Measurements from ENCODE around the gene KLHL8.
A peak's percentile ranks its signal among the peaks of the same experiment; 100 is the strongest.
"Not testable (repeated sequence)": the region's sequence is repeated elsewhere in the genome, so short reads cannot be mapped to it uniquely, and the experiment has no call there.

KLHL8 gene

DNA sequence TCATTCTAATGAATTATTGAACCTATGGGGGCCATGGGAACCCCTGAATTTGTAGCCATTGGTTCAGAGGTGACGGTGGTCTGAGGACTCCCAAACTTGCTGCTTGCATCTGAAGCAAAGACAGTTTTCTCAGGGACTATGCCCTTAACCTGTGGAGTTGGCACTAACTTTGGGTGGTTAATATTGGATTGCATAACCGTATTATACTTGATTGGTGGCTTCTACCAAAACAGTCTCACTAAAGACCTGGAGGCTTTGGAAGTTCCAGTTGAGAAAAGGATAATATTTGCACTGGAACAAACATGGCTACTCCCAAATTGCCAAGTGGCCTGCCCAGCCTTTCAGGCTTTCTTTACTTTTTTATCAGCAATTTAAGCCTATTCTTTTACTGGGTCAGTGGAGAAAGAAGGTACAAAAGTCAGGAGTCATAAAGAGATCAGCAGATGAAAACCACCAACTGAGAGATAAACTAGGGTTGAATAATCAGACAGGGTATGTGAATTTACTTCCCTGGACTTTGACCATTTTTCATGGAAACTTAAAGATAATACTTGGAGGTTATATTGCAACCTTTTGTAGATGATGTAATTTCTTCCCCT, 7.9 kb upstream of the KLHL8 start:
- no peak for DNase-seq (ENCODE audit: low read depth)

DNA sequence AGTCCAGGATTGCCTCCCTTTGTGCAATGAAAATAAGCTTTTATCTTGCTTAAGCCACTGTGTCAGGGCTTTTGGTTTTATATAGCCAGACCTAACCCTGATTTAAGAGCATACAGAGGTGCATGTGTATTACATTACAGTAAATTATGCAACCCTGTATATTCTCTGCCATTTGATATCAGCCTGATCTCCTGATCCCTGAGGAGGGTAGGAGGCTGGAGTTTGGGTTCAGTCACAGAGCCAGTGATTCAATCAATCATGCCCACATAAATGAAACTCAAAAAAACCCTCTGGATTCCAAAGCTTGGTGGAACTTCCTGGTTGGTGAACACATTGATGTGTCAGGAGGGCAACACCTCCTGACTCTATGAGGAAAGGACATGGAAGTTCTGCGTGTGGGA, 7.3 kb upstream of the KLHL8 start:
- DNase-seq (ENCODE audit: low read depth), result no peak

DNA sequence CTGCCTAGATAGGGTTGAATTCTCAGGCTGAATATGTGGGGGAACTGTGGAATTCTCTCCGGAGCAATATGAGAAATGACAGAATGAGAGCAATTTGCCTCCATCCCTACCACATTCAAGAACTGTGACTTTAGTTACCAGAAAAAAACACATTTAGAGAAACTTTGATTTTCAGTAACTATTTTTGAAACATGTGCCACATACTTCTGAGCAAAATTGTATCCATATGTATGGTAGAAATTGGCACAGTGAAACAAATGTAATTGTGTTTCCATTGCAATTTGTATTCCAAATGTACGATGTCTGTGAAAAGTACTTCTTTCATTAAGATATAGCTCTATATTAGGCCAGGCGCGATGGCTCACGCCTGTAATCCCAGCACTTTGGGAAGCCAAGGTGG, 5.5 kb upstream of the KLHL8 start:
- no peak for DNase-seq (ENCODE audit: low read depth)

DNA sequence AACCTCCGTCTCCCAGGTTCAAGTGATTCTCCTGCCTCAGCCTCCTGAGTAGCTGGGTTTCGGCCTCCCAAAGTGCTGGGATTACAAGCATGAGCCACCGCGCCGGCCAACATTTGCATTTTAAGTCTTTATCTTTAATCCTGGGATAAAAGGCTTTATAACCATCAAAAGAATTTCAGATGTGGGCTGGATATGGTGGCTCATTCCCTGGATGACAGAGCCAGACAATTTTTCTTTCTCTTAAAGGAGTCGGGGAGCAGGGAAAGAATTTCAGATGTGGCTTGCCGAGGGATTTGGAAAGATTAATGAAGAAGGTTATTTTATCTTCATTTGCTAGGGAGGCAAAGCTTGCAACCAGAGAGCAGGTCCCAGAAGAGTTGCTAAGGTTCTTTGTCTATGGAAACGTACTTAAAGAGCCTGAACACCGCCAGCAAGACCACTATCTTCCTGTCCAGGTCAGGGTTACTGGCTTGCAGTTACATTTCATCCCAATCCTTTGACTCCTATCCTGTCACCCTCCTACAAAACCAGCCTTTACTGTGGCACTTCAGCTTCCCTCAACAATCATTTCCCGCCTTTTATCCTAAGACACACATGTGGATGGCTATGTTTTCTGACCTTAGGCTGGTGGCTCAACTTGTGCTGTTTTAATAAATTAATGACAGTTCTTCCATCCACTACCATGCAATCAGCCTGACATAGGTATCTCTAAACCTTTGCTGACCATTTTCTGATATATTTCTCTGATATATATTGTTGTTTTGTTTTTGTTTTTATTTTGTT, 3.9 kb upstream of the KLHL8 start:
- no peak for DNase-seq (ENCODE audit: low read depth)

DNA sequence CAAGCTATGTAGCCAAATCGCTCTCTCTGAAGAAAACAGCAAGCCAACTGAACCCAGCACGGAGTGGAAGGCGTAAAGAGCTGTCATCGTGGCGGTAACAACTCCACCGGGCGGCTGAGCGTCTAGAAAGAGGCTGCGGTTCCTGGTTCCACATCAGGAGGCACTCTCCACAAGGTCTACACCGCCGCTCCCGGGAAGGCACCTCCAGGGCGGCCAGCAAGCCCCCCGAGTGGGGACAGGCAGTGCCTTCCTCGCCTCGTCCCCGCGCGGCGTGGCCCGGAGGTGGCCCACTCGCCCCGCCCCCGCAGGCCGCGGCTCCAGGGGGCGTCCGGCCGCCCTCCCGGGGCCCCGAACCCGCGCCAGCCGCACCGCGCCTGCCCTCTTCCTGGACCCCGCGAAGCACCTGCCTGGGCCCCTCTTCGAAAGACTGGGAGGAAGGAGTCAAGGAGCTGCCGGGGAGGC, 755 bp downstream of the KLHL8 start:
- peak; percentile 64 for DNase-seq (ENCODE audit: low read depth)

DNA sequence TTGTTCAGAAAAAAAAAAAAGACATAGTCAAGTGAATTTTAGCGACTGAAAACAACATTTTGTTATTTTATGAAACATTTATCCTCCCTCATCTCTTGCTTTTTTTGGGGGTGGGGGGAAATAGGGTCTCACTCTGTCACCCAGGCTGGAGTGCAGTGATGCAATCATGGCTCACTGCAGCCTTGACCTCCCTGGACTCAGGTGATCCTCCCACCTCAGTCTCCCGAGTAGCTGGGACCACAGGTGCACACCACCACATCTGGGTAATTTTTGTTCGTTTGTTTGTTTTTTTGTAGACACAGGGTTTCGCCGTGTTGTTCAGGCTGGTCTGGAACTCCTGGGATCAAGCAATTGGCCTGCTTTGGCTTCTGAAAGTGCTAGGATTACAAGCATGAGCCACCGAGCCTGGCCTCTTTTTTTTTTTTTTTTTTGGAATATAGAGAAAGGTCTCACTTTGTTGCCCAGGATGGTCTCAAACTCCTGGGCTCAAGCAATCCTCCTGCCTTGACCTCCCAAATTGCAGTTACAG, 3.1 kb downstream of the KLHL8 start:
- not testable (repeated sequence) for DNase-seq (ENCODE audit: low read depth)

DNA sequence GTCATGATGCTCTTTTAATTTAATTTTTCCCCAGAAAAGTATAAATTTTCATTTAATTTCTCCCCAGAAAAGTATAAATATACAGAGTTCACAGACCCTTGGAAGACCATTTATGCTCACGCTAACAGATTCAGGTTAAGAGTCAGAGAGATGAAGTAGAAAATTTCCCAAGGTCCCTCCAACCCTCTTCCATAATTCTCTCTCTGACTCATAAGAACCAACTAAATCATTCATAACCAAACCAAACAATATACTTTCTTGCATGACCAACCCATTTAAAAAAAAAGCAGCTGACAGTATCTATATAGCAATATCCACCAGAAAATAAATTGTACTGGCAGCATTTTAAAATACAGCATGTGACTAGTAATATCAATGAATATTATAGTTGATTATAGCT, 3.9 kb downstream of the KLHL8 start:
- DNase-seq (ENCODE audit: low read depth), result peak; percentile 16

DNA sequence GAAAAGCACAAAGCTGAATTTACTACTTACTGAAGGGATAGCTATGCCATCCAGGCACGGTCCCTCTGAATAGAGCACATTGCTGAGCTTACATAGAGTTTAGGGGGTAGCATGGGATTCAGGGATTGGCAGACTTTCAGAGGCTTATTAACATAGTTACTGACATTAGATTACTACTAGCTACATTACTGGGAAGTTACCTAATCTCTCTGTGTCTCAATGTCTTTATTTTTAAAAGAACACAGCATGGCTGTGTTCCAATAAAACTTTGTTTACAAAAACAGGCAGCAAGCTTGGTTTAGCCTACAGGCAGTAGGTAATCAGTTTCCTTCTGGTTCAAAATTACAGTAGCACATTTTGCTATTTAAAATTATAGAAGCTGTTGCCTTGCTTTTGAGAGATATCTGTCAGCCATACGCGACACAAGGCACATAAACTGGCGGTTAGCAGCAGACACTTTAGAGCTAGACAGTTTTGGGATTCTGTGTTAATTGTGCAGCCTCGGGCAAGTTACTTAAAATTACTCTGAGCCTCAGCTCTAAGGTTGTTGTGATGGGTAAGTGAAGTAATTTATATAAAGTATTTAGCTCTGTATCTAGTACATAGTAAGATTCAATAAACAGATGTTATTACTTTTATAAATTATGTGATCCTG, 6.9 kb downstream of the KLHL8 start:
- DNase-seq (ENCODE audit: low read depth), result peak; percentile 73

DNA sequence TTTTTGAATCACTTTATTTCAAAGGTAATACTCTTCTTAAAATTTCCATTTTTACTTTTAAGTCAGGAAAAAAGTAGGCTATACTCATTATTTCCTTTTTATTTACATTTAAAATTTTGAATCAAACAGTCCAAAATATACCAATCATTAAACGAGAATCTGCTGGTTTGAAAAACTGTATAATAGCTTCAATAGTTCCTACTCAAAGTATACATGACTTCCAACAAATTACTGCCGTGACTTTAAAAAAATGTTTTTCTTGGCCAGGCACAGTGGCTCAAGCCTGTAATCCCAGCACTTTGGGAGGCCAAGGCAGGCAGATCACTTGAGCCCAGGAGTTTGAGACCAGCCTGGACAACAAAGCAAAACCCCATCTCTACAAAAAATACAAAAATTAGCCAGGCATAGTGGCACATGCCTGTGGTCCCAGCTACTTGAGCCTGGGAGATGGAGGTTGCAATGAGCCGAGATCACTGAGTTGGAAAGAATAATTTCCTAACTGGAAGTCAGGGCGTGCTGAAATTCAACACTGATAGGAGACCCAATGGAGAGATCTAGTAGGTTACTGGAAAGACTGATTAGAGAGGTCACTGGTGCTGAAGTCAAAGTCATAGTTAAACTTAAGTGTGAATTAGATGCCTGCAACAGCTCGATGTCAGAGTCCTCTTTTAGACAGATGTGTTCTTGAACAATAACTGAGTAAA, 9.0 kb downstream of the KLHL8 start:
- DNase-seq (ENCODE audit: low read depth), result peak; percentile 5

DNA sequence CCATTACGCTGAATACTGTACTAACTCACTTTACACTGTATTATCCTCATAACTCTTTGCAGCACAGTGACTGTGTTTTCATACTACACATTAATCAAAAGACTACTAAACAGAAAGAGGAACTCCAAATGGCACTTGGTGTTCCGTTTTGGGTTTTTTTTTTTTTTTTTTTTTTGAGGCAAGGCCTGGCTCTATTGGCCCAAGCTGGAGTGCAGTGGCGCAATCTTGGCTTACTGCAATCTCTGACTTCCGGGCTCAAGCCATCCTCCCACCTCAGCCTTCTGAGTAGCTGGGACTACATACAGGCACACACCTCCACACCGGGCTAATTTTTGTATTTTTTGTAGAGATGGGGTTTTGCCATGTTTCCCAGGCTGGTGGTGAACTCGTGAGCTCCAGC, 10.7 kb downstream of the KLHL8 start:
- no peak for DNase-seq (ENCODE audit: low read depth)

DNA sequence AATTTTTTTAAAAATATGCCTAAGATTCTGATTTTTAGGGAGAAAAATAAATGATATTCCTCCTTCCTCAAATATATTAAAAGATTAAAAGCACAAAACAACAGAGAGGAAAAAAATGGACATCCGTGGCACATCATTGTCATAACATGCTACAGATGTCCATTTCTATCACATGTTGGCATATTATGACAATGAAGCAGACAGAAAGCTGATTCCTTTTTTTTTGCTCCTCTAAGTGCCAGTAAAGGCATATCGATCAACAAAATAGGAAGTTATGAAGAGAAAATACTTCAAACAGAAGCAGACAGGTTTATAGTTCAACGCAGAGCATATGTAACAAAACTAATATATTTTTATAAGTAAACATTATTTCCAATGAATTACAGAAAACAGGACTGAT, 11.2 kb downstream of the KLHL8 start:
- no peak for DNase-seq (ENCODE audit: low read depth)

DNA sequence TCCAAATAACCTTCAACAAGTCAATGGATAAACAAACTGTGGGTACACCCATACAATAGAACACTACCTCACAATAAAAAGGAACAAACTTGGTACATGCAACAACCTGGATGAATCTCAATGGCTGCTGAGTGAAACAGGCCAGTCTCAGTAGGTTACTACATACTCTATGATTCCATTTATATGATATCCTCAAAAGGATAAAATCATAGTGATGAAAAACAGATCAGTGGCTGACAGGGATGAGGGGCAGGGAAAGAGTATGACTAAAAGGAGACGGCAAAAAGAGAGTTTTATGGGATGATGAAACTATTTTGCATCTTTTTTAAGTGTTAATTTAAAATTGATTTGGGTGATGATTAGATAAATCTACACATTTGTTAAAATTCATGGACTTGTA, 15.9 kb downstream of the KLHL8 start:
- no peak for DNase-seq (ENCODE audit: low read depth)

DNA sequence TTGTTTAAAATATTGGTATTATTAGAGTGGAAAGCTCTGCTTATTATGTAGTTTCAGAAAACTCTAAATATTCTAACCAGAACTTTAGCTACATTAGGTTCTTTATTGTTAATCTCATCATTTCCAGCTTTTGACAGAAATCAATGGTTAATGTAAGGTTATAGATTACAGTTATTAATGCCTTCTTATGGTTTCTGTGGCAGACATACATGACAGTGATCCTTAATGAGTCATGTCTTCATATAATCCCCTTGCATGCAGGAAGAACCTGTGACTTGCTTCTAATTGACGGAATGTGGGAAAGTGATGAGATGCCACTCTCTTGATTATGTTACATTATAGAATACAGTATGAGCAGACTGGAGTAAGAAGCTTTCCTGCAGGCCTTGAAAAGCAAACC, 23.5 kb downstream of the KLHL8 start:
- DNase-seq (ENCODE audit: low read depth), result no peak

DNA sequence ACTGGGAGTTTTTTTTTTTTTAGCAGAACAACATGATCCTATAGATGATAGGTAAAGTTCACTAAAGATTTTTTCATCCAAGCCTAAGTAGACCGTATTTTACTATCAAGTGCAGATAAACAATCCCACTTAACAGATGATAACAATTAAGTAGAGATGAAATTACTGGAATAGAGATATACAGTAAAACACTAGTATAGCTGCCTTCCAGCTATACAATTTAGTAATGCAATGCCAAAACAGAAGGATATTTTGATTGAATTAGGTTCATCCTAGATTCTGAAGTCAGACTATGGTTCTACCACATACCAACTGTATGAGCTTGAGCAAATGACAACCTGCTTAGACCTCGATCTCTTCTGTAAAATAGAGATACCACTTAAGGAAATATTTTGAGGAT, 24.3 kb downstream of the KLHL8 start:
- DNase-seq (ENCODE audit: low read depth), result no peak

DNA sequence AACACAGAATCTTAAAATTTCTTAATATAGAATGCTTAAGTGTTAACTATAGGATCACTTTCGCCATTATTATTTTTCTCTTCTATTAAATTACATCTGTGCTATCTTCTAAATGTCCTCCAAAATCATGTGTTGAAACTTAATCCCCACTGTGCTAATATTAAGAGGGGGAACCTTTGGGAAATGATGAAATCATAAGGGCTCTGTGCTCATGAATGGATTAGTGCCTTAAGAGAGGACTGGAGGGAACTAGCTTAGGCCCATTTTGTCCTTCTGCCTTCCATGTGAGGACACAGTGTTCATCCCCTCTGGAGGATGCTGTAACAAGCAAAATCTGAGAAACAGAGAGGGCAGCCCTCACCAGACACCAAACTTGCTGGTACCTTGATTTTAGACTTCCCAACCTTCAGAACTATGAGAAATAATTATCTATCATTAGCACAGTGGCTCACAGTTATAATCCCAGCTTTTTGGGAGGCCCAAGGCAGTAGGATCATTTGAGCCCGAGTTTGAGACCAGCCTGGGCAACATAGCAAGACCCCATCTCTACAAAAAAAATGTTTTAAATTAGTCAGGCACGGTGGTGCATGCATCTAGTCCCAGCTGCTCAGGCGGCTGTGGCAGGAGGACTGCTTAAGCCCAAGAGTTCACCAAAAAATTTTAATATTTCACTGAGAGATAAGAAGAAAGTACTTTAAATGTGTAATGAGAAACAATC, 26.3 kb downstream of the KLHL8 start:
- DNase-seq (ENCODE audit: low read depth), result peak; percentile 3

DNA sequence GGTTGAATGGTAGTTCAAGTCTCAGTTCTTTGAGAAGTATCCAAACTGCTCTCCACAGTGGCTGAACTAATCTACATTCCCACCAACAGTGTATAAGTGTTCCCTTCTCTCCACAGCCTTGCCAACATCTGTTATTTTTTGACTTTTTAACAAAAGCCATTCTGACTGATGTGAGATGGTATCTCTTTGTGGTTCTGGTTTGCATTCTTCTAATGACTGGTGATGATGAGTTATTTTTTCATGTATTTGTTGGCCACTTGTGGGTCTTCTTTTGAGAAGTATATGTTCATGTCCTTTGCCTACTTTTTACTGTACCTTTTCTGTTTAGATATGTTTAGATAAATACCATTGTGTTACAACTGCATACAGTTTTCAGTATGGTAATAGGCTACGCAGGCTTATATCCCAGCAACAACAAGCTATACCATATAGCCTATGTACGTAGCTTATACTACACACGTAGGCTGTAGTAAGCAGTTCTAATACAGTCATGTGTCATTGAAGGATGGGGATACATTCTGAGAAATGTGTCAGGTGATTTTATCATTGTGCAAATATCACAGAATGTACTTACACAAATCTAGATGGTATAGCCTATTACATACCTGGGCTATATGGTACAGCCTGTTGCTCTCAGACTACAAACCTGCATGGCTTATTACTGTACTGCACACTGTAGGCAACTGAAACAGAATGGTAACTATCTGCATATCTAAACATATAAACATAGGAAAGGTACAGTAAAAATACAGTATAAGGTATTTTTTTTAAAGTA, 28.1 kb downstream of the KLHL8 start:
- peak; percentile 11 for DNase-seq (ENCODE audit: low read depth)

DNA sequence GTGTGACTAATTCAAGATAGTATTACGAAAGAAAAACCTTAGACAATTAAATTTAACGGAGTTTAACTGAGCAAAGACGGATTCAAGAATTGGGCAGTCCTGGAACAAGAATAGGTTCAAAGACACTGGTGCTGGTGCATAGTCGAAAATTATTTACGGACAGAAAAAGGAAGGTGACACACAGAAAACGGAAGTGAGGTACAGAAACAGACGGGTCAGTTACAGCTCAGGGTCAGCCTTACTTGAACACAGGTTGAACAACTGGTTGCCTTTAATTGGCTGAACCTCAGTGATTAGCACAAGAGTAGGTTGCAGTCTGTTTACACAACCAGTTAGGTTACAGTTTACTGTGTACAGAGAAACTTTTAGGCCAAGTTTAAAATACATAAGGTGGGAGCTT, 31.5 kb downstream of the KLHL8 start:
- no peak for DNase-seq (ENCODE audit: low read depth)

DNA sequence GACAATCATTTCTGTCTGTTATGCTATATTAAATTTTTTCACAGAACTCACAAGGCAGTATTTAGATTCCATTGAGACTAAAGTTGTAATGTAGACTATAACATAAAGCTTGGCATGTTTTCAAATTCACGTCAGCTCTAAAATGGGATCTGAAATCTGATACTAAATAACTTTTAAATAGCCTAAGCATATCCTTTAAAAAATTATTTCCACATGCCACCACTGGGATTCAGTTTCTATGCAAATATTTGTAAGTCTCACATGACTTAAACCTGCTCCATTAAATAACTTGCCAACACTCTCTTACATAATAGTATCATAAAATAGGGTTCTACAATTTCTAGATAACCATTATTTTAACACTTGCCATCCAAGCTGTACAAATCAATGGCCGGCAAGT, 32.4 kb downstream of the KLHL8 start:
- DNase-seq (ENCODE audit: low read depth), result peak; percentile 54

DNA sequence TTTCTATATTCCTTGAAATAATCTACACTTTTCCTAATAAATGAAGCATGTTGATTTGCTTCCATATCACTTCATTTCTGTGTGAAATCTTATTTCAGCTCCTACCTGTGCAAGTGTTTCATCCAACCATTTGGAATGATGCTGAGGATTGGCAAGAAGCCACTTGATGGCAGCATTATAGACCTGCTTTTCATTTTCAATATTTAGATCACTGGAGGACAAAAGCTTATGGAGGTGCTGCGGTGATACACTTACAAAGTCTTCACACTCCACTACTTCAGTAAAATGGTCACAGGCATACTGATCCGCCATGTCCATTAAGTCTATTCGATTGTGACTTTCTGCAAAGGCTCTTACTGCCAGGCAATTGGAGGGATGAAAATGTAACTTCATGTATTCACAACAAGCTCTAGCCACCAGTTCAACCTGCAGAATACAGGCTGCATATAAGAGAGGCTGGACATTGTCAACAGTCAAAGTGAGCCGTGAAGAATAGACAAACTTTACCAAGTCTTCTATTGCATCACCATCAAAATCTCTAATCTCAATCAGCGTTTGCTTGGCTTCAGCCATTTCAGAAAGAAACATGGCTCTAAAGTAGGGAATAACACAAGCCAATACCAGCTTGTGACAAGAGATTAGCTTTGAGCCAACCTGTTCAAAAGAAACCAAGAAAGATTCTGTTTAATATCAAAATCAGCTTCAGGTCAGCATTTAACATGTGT, 35.1 kb downstream of the KLHL8 start:
- DNase-seq (ENCODE audit: low read depth), result no peak

DNA sequence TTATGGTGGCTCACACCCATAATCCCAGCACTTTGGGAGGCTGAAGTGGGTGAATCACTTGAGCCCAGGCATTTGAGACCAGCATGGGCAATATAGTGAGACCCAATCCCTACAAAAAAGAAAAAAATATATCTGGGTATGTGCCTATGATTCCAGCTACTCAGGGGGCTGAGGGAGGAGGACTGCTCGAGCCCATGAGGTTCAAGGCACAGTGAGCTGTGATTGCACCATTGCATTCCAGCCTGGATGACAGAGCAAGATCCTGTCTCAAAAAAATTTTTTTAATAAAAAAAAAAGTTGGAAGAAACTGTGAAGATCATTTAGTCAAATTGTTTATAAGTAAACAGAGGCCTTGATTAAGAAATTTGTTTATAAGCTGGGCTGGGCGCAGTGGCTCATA, 39.7 kb downstream of the KLHL8 start:
- DNase-seq (ENCODE audit: low read depth), result peak; percentile 50

Data from iris pigment epithelial cell (primary cell).